HG03196 (cell line): ENCODE measurements around the gene RNF223.
"Not testable (repeated sequence)": the region's sequence is repeated elsewhere in the genome, so short reads cannot be mapped to it uniquely, and the experiment has no call there.

Source experiments
- ATAC-seq: cut with Tn5 transposase; IDR thresholded peaks from one replicate; pipeline ENCODE4 v1.9.1; 2021; ENCODE audit not compliant: unreplicated experiment

Gene RNF223

DNA sequence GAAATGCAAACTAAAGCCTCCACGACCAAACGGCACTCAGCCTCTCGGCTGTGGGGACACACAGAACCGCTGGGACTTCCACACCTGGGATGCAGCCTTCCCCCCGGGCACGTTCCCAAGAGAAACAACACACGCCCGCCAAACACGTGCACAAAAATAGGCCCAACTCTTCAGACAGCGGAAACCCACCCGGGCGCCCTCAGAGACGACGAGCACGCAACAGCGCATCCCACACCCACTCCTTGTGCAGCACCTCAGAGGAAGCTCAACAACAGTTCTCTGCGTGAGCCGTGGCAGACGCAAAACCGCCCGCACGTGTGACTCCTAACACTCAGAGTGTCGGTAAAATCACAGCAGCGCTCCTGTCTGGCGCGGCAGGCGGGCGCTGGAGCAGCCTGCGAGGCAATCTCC is 36.5 kb upstream of the RNF223 start:
- no peak for ATAC-seq

DNA sequence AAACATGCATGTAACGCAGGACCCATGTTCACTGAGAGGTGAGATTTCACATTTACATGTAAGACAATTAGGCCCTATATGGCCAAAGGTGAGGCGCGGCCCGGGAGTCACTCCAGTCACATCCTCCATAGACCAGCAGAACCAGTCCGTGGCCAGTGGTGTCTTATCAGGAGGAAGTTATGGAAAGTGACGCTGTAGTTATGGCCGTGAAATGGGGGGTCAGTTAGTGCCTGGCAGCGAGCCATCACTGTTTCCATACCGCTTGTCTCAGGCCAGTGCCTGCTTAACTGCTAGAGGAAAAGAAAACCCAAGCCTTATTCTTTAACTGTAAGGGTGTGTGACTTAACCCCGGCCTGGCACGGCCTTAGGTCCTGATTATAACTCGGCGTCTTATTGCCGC is 35.6 kb upstream of the RNF223 start:
- ATAC-seq: no peak

DNA sequence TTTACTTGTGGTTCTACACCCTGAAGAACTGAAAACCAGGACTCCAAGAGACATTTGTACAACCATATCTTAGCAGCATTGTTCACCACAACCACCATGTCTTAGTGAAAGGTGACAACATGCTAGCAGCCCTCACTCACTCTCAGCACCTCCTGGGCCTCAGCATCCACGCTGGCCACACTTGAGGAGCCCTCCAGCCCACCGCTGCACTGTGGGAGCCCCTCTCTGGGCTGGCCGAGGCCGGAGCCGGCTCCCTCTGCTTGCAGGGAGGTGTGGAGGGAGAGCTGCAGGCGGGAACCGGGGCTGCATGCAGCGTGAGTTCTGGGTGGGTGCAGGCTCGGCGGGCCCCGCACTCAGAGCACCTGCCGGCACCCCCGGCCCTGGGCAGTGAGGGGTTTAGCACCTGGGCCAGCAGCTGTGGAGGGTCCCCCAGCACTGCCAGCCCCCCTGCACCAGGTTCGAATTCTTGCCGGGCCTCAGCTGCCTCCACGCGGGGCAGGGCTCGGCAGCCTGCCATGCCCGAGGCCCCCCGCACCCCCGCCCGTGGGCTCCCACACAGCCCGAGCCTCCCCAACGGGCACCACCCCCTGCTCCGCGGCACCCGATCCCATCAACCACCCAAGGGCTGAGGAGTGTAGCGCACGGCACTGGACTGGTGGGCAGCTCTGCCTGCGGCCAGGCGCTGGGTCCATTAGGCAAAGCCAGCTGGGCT is 32.6 kb upstream of the RNF223 start:
- ATAC-seq: no peak

DNA sequence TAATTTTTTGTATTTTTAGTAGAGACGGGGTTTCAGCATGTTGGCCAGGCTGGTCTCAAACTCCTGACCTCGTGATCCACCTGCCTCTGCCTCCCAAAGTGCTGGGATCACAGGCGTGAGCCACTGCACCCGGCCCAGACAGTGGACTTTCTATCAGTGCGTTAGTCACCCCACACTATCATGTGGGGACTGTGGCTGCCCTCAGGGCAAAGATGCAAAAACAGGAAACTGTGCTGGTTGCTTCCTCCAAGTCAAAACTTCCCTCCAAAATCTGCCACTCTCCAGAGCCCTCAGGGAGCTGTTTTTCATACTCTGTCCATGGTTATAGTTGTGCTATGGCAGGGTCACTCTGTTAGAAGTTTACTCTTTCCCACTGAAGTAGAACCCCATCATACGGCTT is 30.0 kb upstream of the RNF223 start:
- ATAC-seq: not testable (repeated sequence)

DNA sequence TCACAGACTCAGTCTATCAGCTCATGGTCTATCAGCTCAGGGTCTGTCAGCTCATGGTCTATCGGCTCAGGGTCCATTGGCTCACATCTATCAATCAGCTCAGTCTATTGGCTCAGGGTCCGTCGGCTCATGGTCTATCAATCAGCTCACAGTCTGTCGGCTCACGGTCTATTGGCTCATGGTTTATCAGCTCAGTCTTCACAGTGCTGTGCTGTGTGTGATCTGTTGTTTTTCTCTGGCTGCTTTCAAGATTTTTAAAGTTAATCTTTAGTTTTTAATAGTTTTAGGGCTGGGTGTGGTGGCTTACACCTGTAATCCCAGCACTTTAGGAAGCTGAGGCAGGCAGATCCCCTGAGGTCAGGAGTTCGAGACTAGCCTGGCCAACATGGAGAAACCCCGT is 27.4 kb upstream of the RNF223 start:
- no peak for ATAC-seq

DNA sequence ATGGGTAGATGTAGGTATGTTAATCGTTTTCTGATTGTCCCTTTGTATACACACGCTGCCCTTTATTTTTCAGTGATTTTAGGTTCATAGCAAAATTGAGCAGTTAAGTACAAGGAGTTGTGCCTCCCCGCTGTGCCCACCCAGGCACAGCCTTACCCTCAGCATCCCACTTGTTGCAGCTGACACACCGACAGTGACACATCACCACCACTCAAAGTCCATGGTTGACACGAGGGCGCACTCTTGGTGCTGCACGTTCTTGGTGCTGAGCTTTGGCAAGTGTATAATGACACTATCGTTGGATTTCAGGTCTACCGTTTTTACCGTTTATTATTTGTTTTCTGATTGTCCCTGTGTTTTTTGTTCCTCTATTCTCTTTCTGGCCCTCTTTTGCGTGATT is 26.2 kb upstream of the RNF223 start:
- ATAC-seq: no peak

DNA sequence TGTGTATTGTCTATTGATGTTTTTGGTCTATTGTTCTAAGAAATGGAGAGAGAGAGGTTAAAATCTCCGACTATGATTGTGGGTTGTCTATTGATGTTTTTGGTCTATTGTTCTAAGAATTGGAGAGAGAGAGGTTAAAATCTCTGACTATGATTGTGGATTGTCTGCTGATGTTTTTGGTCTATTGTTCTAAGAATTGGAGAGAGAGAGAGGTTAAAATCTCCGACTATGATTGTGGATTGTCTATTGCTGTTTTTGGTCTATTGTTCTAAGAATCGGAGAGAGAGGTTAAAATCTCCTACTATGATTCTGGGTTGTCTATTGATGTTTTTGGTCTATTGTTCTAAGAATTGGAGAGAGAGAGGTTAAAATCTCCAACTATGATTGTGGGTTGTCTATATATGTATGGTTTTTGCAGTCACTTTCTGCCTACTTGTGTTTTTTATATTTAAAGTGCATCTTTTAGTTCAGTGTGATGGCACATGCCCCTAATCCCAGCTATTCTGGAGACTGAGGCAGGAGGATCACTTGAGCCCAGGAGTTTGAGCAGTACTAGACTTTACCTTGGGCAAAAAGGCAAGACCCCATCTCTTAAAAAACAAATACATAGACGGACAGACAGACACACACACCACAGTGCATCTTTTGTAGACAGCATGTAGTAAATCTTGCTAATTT is 25.5 kb upstream of the RNF223 start:
- ATAC-seq: no peak

DNA sequence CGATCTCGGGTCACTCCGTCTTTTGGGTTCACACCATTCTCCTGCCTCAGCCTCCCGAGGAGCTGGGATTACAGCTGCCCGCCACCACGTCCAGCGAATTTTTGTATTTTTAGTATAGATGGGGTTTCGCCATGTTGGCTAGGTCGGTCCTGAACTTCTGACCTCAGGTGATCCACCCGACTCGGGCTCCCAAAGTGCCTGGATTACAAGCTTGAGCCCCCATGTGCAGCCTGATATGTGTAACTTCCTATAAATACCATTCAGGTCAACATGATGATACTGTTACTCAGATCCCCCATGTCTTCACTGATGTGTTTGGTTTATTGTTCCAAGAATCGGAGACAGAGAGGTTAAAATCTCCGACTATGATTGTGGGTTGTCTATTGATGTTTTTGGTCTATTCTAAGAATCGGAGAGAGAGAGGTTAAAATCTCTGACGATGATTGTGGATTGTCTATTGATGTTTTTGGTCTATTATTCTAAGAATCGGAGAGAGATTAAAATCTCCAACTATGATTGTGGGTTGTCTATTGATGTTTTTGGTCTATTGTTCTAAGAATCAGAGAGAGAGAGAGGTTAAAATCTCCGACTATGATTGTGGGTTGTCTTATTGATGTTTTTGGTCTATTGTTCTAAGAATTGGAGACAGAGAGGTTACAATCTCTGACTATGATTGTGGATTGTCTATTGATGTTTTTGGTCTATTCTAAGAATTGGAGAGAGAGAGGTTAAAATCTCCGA is 24.7 kb upstream of the RNF223 start:
- no peak for ATAC-seq

DNA sequence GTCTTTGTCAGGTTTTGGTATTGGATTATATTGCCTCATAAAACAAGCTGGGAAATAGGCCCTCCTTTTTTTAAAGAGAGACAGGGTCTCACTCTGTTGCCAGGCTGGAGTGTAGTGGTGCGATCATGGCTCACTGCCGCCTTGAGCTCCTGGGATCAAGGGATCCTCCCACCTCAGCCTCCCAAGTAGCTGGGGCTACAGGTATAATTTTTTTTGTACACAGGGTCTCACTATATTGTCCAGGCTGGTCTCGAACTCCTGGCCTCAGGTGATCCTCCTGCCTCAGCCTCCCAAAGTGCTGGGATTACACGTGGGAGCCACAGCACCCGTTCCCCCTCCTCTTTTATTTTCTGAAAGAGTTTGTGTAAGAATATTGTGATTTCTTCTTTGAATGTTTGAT is 22.0 kb upstream of the RNF223 start:
- ATAC-seq: not testable (repeated sequence)

DNA sequence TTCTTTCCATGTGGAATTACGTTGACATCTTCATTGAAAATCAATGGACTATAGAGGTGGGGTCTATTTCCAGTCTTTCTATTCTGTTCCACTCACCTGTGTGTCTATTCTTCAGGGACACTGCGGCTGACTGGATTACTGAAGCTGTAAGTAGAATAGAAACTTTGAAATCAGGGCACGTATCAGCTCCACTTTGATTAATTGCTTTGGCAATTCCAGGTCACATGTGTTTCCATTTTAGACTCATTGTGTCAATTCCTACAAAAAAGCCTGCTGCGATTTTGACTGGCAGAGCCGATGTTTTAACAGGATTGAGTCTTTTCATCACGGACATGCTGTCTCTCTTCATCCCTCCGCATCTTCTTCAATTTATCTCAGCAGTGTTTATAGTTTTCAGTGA is 20.9 kb upstream of the RNF223 start:
- ATAC-seq: no peak

DNA sequence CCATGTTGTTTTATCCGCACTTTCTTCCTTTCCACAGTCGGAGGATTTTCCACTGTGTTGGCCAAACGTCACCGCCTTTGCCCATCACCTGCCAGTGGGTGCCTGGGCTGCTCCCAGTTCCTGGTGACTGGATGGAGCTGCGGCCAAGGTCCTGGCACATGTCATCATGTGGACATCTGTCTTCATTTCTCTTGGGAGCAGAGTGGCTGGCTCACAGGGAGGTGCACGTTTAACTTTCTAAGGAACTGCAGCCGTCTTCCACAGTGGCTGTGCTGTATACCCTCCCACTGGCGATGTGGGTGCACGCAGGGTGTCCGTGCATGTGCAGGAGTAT is 19.5 kb upstream of the RNF223 start:
- ATAC-seq: no peak

DNA sequence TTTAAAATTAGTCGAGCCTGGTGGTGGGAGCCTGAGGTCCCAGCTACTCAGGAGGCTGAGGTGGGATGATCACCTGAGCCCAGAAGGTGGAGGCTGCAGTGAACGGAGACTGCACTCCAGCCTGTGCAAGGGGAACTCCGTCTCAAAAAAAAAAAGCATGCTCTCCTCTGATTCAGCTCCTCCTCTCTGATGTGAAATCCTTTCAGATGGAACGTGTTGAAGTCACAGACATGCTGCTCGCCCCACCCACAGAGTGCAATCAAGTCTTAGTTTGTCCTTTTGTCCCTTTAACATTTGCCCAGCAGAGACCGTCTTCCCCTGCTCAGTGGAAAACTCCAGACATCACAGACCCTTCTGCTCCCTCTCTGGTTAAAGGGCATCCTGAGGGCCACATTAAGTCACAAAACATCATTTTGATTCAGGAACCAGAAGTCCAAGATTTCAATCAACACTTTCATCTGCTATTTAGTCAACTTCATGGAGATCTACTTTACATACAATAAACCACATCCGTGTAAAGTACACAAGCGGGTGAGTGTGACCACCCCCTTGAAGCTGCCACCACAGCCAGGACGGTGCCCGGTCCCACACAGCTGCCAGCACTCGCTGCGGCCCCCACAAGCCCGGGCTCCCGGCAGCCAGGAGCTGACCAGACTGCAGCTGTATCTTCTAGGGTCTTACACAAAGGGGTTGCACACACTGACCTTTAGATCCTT is 18.9 kb upstream of the RNF223 start:
- no peak for ATAC-seq

DNA sequence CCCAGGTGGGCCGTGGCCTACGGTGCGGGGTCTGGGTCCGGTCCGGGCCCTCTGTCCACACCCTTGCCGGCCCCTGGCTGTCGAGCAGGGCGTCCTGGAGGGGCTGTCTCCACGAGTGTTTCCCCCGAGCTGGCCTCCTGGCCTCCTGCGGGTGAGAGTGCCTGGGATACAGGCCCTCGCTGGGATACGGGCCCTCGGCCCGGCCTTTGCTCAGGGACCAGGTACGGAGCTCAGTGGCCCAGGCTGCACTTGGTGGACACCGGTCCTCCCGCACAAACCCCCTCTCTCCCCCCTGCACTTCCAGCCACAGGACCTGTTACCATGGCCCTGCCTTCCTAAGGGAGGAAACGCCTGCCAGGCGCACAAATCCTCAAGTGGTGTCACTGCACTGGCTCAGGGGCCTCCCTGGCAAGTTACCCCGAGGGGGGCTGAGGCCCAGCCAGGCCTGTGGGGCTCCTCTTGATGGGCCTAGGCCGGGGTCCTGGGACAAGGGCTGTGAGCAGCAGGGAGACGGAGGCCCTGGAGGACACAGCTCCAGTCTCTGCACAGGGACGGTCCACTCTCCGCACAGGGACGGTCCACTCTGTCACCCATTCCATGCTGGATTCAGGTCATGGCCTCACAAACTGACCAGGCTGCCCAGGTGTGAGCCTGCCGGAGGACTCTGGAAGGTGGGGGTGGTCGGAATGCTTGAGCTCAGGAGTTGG is 18.2 kb upstream of the RNF223 start:
- no peak for ATAC-seq

DNA sequence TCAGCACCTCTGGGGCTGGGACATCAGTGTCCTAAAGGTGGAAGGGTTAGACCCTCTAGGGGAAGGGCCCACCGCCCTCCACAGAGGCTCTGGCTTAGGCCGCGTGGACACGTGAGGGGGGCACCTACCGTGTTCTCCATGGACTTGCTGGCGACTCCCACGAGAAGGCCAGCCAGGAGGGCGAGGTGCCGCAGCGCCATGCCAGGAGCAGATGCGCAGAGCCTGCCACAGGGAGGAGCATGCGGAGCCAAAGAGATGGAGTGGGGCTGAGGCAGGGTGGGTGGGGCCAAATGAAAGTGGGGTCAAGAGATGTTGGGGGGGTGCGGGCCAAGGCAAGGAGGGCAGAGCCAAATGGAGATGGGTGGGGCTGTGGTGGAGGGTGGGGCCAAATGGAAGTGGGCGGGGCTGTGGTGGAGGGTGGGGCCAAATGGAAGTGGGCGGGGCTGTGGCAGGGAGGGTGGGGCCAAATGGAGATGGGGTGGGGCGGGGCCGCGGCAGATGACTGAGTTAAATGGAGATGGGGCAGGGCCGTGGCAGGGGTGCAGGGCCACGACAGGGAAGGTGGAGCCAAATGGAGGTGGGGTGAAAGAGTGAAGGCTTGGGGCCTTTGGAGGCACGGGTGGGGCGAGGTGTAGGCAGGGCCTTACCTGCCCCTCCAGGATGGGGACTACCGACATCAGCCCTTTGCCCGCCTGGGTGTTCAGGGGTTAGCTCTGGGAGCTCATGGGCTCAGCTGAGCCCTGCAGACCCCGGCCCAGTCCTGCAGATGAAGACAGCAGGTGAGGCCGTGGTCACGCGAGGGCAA is 17.4 kb upstream of the RNF223 start:
- ATAC-seq: no peak

DNA sequence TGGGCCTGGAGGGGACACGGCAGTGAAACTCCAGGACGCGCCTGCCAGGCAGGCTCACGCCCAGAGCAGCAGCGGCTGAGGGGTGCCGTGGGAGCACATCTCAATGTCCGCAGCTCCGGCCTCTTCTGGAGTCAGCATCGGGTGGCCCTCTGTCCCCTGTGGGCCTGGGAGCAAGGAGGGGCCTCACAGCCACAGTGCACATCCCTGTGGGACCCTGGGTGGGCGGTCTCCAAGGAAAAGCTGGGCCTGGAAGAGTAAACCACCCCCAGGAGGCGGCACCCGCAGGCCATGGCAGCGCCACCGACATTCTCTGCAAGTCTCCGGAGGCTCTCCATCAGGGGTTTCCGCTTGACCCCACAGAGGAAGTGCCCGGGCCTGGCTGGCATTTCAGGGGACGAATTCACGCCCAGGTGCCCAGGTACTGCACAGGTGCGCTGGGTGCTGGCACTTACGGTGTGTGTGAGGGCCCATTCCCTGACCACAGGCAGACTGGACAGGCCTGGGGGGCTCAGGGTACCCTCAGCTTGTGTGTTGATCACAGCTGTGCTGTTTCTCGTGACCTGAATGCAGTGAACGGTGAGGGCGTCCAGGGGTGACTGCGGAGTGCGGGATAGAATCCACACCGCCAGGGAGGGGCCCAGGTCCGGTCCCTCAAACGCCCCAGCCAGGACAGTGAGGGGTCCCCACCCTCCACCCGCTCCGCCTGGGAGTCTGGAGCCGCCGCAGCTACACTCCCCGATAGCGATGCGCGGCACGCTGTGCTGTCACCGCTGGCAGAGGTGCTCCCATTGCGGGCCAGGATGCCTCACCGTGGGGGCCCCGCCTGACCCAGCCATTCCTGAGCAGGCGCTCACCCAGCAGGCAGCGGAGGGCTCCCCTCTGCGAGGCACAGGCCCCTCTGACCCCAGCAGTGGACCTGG is 16.6 kb upstream of the RNF223 start:
- ATAC-seq: no peak

DNA sequence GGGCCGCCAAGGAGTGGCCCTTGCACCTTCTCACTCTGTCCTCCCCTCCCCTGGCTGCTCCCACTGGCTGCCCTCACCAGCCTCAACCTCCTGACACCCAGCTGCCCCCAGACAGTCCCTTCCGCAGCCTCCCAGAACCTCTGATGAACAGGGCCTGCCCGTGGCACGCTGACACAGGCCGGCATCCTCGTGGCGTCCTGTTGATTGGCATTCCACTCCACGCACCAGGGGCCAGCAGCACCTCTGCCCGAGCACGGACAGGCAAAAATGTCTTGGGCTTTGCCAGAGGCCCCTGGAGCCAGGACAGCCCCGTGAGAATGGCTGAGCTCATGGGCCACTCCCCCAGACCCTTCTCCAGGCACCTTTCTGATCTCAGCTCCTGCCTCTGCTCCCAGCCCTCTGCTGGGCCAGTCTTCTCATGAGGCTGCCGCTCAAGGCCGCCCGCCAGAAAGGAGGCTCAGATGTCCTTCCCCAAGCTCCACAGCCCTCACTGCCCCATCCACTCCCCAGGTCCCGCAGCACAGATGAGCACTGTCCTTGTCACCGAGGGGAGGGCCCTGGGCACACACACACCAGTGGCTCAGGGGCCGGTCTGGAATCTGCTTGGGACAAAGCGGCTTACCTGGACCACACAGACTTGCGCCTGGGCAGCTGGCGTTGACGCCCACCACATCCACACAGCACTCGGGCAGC is 15.8 kb upstream of the RNF223 start:
- ATAC-seq: no peak

DNA sequence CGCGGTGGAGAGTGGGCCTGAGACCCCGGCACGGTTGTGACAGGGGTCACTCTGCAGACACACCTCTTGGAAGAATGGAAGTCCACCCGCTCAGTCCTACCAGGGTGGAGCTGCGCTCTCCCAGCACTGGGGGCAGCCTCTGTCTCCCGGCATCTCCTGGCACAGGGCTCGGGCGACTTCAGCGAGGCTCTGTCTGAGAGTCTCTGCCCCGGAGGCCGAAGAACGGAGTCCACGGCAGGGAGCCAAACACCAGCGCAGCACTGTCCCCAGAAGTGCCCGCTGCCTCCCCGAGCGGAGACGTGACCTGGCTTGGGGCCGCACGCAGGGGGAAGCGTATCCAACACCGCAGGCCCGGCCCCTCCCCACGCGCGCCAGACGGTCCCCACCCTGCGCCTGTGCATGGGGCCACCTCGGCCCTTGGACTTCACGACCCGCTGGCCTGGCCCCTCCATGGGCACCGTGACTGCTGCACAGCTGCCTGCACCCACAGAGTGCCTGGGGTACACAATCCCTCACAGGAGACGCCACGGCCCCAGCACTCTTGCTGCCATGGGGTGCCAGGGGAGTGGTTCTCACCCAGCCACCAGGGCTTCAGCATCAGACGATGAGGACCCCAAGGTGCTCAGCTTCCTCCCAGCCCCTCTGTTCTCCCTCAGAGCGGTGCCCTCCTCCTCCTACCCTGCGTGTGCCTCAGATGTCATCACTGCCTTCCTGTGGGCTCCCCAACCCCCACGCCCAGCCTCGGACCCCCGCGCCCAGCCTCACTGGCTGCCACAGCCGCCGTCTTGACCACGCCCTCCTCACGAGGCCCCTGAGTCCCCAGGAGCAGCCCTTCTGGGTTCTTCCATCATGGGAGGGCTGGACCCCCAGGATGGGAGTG is 14.9 kb upstream of the RNF223 start:
- no peak for ATAC-seq
